Esophagus squamous epithelium (tissue), 4 donors: ENCODE measurements around the gene DDX51.

Experiments used
- CTCF ChIP-seq, 6 experiments: fragments of 450-650 bp in 4 of 6; fragments of 200-600 bp in 2 of 6; sonication (generic) in 2 of 6; IDR thresholded peaks; one replicate each; pipeline ENCODE4 v1.5.1; 2016 to 2019; ENCODE audit warnings: antibody characterized with exemption in 6 of 6, mild to moderate bottlenecking in 4 of 6, moderate library complexity in 4 of 6
- POLR2A ChIP-seq, 4 donors: fragments of 450-650 bp; IDR thresholded peaks; one replicate each; pipeline ENCODE4 v1.6.1; 2017; ENCODE audit warnings: antibody characterized with exemption in 4 of 4, mild to moderate bottlenecking in 4 of 4, moderate library complexity in 3 of 4

- no peak for TF ChIP-seq CTCF (IDR thresholded peaks at IDR 0.05)
- no peak for TF ChIP-seq POLR2A (IDR thresholded peaks at IDR 0.05)
These were observed 6.6 kb upstream of the DDX51 start for GRCh38 chr12:132150780-132151144.
